Nephron progenitor cell (in vitro differentiated cells): Measurements from ENCODE around the gene MACROD2.

ENCODE experiments used
- DNase-seq: peaks from one replicate; pipeline ENCODE4 v3.0.0; 2021
- H3K27ac Mint-ChIP-seq: 2 replicates; pipeline ENCODE4 v1.8.0; 2021; ENCODE audit warnings: mild to moderate bottlenecking, moderate library complexity, mixed read lengths
- H3K27me3 Mint-ChIP-seq: 2 replicates; pipeline ENCODE4 v1.8.0; 2021; ENCODE audit warnings: mild to moderate bottlenecking, low read depth, mixed read lengths; ENCODE audit not compliant: poor library complexity
- H3K36me3 Mint-ChIP-seq: 2 replicates; pipeline ENCODE4 v1.8.0; 2021; ENCODE audit warnings: low read depth, mixed read lengths
- H3K4me1 Mint-ChIP-seq: 2 replicates; pipeline ENCODE4 v1.8.0; 2021; ENCODE audit warnings: mixed read lengths
- H3K4me3 Mint-ChIP-seq: 2 replicates; pipeline ENCODE4 v1.8.0; 2021; ENCODE audit warnings: mild to moderate bottlenecking, moderate library complexity, mixed read lengths
- H3K9me3 Mint-ChIP-seq: 2 replicates; pipeline ENCODE4 v1.8.0; 2021; ENCODE audit warnings: mild to moderate bottlenecking, moderate library complexity, mixed read lengths
- TF ChIP-seq, protein P1 (sequence below): fragments of 200-600 bp; sonication (generic); IDR thresholded peaks from 2 replicates; pipeline ENCODE4 v1.5.0; 2021; ENCODE audit warnings: antibody characterized with exemption

Gene MACROD2

DNA sequence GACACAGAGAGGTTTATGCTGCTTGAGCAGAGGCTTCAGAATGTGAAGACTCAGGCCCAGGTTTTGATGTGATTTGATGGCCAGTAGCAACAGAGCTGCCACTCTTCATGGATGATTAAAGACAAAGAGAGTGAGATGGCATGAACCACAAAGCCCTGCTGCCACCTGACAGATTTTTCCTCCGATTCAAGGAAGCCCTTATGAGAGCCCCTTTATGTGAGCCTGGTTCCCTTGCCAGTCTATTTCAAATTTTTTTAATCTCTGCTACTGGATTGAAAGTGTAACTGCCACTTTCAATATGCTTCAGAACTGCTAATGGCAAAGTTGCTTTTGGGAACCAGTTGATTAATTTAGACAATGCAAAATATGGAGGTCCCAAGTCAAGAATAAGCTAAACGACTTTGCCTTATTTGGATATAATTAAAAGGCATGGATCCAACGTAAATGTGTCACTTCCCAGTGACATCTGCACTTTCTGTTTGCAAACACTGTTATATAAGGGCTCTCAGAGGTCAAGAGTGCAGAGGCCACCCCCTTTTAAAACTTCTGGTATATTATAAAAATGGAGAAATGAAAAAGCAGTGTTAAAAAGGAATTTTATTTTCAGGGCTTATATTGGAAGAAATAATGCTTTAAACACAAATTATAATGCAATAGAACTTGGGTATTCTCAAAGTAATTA is 581.0 kb downstream of the MACROD2 start:
- no peak overlapping the region for H3K27ac Mint-ChIP-seq
- H3K4me1 Mint-ChIP-seq: peaks cover 5% of the 10 kb centered on the region
- H3K36me3 Mint-ChIP-seq: no peaks in the 10 kb centered on the region
- DNase-seq: no peak
- no peaks in the 10 kb centered on the region for H3K9me3 Mint-ChIP-seq
- TF ChIP-seq, protein P1, sequence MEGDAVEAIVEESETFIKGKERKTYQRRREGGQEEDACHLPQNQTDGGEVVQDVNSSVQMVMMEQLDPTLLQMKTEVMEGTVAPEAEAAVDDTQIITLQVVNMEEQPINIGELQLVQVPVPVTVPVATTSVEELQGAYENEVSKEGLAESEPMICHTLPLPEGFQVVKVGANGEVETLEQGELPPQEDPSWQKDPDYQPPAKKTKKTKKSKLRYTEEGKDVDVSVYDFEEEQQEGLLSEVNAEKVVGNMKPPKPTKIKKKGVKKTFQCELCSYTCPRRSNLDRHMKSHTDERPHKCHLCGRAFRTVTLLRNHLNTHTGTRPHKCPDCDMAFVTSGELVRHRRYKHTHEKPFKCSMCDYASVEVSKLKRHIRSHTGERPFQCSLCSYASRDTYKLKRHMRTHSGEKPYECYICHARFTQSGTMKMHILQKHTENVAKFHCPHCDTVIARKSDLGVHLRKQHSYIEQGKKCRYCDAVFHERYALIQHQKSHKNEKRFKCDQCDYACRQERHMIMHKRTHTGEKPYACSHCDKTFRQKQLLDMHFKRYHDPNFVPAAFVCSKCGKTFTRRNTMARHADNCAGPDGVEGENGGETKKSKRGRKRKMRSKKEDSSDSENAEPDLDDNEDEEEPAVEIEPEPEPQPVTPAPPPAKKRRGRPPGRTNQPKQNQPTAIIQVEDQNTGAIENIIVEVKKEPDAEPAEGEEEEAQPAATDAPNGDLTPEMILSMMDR: no peak
- H3K27me3 Mint-ChIP-seq: no peaks in the 10 kb centered on the region
- no peak overlapping the region for H3K4me3 Mint-ChIP-seq

DNA sequence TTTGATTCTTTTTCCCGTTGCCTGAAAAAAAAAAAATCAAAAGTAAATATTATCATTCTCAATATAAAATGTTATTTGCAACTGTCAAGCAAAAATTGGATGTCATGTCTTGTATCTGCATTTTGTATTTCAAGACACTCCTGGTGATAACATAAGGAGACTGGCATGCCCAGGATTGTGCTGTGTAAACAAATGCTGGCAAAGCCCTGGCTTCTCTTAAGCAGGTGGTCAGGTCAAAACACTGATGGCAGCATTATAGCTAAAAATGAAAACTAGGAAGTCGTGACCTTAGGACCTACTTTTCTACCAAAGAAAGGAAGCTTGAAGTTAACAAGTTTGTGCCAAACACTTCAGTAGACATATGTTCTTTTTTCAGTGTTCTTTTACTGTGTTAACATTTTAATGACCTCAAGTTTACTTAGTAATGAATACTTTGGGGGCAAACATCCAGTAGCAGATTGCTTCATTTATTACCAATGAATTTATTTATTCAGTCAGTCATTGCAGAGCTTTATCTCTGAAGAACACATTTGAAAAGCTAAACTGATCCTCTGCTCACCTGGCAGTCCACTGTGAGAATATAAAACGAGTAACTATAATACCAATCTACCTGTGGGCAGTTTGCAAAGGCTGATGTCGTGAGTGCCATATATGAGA is 585.2 kb downstream of the MACROD2 start:
- TF ChIP-seq, protein P1: no peak
- no peaks in the 10 kb centered on the region for H3K9me3 Mint-ChIP-seq
- peaks cover 5% of the 10 kb centered on the region for H3K4me1 Mint-ChIP-seq

DNA sequence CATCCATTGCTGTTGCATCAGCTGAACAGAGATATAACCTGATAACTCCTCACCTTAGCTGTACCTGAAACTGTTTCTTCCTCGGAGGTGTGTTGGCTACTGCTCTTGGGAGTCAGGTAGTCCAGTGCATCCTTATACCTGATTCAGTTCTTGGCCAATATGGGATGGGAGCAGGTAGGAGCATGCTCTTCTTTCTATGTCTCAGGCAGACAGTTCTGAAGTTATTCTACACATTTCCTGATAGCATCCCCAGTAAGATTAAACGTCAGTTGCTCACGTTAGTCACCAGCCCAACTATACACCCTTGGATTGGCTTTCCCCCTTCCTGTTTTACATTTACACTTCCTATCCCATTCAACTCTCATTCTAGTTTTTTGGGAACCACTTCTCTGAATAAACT is 586.4 kb downstream of the MACROD2 start:
- Mint-ChIP-seq H3K9me3 (no peaks in the 10 kb centered on the region), H3K27me3 (peaks cover 7% of the 10 kb centered on the region), H3K4me3 (no peak overlapping the region), H3K4me1 (no peaks in the 10 kb centered on the region), H3K36me3 (no peaks in the 10 kb centered on the region), H3K27ac (no peak overlapping the region)
- TF ChIP-seq, protein P1: no peak
- DNase-seq: no peak

More for the DNA sequence above, 585.2 kb downstream of the MACROD2 start:
- H3K27me3 Mint-ChIP-seq: peaks cover 7% of the 10 kb centered on the region
- no peak overlapping the region for H3K4me3 Mint-ChIP-seq
- H3K36me3 Mint-ChIP-seq: no peaks in the 10 kb centered on the region
- no peak for DNase-seq
- no peak overlapping the region for H3K27ac Mint-ChIP-seq

DNA sequence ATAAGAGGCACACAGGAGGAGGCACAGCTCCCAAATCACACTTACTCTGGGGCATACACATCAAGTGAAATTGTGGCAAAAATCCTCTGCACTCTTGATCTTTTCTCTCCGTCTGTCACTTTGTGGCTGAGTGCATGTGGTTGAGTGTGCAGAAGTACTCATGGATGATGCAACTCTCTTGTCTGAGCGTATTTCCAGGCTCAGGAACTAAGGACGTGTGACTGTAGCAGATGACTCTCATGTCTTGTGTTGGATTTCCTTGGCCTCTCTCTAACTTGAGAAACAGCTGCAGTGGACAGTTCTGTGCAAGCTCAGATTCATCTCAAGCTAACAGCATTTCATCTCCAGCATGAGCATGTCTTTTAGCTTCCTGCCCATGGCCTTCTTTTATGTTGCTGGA is 587.5 kb downstream of the MACROD2 start:
- H3K4me1 Mint-ChIP-seq: no peaks in the 10 kb centered on the region
- H3K4me3 Mint-ChIP-seq: no peak overlapping the region
- H3K36me3 Mint-ChIP-seq: no peaks in the 10 kb centered on the region
- H3K27me3 Mint-ChIP-seq: peaks cover 7% of the 10 kb centered on the region
- no peak overlapping the region for H3K27ac Mint-ChIP-seq
- TF ChIP-seq, protein P1: no peak
- no peaks in the 10 kb centered on the region for H3K9me3 Mint-ChIP-seq
- no peak for DNase-seq

DNA sequence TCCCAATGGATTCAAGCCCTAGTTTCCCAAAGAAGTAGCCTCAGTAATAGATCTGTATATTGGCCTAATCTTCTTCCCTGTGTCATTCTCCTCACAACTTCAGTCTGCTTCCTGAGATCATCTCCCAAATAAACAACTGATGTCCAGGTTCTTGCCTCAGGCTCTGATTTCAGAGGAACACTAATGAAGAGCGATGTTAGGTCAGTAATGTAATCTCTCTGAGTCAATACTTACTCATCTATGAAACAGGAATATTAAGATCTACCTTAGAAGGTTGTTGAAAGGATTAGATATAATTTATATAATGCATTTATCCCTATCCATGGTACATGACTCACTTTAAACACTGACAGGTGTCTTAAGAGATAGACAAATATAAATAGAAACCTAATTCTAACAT is 588.1 kb downstream of the MACROD2 start:
- Mint-ChIP-seq H3K4me3 (no peak overlapping the region), H3K27me3 (peaks cover 7% of the 10 kb centered on the region), H3K9me3 (no peaks in the 10 kb centered on the region), H3K36me3 (no peaks in the 10 kb centered on the region), H3K27ac (no peak overlapping the region), H3K4me1 (no peaks in the 10 kb centered on the region)
- TF ChIP-seq, protein P1: no peak
- no peak for DNase-seq

DNA sequence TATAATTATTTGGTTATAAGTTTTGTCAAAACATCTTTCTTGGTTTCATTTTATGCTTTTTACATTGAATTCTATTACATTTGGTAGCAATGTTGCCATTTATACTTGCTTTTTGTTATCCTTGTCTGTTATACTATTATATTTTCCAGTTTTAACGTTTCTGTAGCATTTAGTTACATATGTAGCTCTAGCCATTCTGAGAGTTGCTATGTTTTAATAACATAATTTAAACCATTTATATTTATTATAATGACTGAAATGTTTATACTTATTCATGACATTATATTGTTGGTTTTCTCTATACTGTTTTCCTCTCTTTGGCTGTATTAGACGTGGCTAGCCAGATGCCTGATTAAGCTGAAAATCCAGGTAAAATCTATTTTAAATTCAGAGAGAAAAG is 594.1 kb downstream of the MACROD2 start:
- H3K27ac Mint-ChIP-seq: no peak overlapping the region
- H3K36me3 Mint-ChIP-seq: no peaks in the 10 kb centered on the region
- TF ChIP-seq, protein P1: no peak
- no peaks in the 10 kb centered on the region for H3K27me3 Mint-ChIP-seq
- no peaks in the 10 kb centered on the region for H3K4me1 Mint-ChIP-seq
- no peak for DNase-seq
- no peaks in the 10 kb centered on the region for H3K9me3 Mint-ChIP-seq
- H3K4me3 Mint-ChIP-seq: no peak overlapping the region
